HCT116 (cell line): ENCODE data around the gene TENT4A.

Experiments used
- ZFX ChIP-seq: fragments of 450-650 bp; IDR thresholded peaks from 2 replicates; pipeline ENCODE4 v1.6.1; 2017
- TF ChIP-seq, protein P1 (sequence below), 3 experiments: fragments of 200-600 bp in 1 of 3; sonication (generic) in 1 of 3; IDR thresholded peaks in 2 of 3; conservative IDR thresholded peaks in 1 of 3; 2 replicates each; pipeline ENCODE4 v1.5.1; 2012 to 2017; ENCODE audit warnings: low read depth in 2 of 3, low read length in 2 of 3, antibody characterized with exemption in 1 of 3, borderline replicate concordance in 1 of 3, control low read depth in 1 of 3, mild to moderate bottlenecking in 1 of 3, mixed read lengths in 1 of 3, mixed run types in 1 of 3, moderate library complexity in 1 of 3; ENCODE audit not compliant: insufficient read depth in 1 of 3

- TF ChIP-seq, protein P1, sequence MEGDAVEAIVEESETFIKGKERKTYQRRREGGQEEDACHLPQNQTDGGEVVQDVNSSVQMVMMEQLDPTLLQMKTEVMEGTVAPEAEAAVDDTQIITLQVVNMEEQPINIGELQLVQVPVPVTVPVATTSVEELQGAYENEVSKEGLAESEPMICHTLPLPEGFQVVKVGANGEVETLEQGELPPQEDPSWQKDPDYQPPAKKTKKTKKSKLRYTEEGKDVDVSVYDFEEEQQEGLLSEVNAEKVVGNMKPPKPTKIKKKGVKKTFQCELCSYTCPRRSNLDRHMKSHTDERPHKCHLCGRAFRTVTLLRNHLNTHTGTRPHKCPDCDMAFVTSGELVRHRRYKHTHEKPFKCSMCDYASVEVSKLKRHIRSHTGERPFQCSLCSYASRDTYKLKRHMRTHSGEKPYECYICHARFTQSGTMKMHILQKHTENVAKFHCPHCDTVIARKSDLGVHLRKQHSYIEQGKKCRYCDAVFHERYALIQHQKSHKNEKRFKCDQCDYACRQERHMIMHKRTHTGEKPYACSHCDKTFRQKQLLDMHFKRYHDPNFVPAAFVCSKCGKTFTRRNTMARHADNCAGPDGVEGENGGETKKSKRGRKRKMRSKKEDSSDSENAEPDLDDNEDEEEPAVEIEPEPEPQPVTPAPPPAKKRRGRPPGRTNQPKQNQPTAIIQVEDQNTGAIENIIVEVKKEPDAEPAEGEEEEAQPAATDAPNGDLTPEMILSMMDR (IDR thresholded peaks at IDR 0.05 in 2 of 3, conservative IDR thresholded peaks at IDR 0.05 in 1 of 3; ENCODE audit: borderline replicate concordance in 1 of 3, insufficient read depth in 1 of 3, low read depth in 2 of 3, low read length in 2 of 3), result no peak
- TF ChIP-seq ZFX, result no peak
Observed at GRCh38 chr5:6710070-6710469, 3.2 kb upstream of the TENT4A start.
